Choroid plexus epithelial cell (primary cell): Measurements from ENCODE around the gene DYRK1A.
A peak's percentile ranks its signal among the peaks of the same experiment; 100 is the strongest.

Experiments used
- DNase-seq: peaks from one replicate; pipeline ENCODE4 v3.0.0-alpha.2; 2010; ENCODE audit warnings: low read depth
- H3K4me3 ChIP-seq: 2 replicates; pipeline ENCODE4 v1.5.1; 2011; ENCODE audit warnings: low read depth, mild to moderate bottlenecking, control low read depth, low read length, moderate library complexity
- TF ChIP-seq, protein P1 (sequence below): conservative IDR thresholded peaks from 2 replicates; pipeline ENCODE4 v1.5.1; 2011; ENCODE audit warnings: low read depth, mild to moderate bottlenecking, control low read depth, inconsistent platforms, low read length, moderate library complexity

DYRK1A gene

GRCh38 chr21:37447288-37447936 lies 80.8 kb downstream of the DYRK1A start:
- TF ChIP-seq, protein P1, sequence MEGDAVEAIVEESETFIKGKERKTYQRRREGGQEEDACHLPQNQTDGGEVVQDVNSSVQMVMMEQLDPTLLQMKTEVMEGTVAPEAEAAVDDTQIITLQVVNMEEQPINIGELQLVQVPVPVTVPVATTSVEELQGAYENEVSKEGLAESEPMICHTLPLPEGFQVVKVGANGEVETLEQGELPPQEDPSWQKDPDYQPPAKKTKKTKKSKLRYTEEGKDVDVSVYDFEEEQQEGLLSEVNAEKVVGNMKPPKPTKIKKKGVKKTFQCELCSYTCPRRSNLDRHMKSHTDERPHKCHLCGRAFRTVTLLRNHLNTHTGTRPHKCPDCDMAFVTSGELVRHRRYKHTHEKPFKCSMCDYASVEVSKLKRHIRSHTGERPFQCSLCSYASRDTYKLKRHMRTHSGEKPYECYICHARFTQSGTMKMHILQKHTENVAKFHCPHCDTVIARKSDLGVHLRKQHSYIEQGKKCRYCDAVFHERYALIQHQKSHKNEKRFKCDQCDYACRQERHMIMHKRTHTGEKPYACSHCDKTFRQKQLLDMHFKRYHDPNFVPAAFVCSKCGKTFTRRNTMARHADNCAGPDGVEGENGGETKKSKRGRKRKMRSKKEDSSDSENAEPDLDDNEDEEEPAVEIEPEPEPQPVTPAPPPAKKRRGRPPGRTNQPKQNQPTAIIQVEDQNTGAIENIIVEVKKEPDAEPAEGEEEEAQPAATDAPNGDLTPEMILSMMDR = no peak
- no peak for DNase-seq

GRCh38 chr21:37449302-37449937 lies 82.8 kb downstream of the DYRK1A start:
- DNase-seq = no peak
- TF ChIP-seq, protein P1 = no peak
- H3K4me3 ChIP-seq = no peak overlapping the region

More at GRCh38 chr21:37447288-37447936, 80.8 kb downstream of the DYRK1A start:
- no peak overlapping the region for H3K4me3 ChIP-seq

DNA sequence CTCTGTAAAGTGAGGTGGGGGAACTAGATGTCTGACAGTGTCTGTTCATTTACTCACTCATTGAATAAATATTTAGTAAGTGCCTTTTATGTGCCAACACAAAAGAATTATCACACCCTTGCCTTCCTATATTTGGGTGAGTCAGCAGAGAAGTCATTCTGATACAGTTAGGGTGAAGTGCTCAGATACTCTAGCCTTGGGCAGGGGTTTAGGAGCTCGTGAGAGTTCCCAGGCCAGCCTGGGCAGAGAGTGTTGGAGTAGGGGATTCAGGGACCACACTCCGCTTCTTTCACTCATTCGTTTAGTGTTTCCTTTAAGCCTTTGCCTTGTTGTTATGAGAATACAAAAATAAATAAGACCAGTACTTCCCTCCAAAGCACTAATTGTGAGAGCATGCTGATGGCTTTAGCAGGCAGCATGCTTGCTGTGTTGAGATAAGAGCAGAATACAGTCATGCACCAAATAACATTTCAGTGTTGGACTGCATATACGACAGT lies 83.9 kb downstream of the DYRK1A start:
- peak; percentile 41 for DNase-seq
- H3K4me3 ChIP-seq = no peak overlapping the region
- TF ChIP-seq, protein P1 = no peak

- TF ChIP-seq, protein P1 = no peak
- no peak for DNase-seq
- no peak overlapping the region for H3K4me3 ChIP-seq
Observed at GRCh38 chr21:37451446-37451845, 84.9 kb downstream of the DYRK1A start.

DNA sequence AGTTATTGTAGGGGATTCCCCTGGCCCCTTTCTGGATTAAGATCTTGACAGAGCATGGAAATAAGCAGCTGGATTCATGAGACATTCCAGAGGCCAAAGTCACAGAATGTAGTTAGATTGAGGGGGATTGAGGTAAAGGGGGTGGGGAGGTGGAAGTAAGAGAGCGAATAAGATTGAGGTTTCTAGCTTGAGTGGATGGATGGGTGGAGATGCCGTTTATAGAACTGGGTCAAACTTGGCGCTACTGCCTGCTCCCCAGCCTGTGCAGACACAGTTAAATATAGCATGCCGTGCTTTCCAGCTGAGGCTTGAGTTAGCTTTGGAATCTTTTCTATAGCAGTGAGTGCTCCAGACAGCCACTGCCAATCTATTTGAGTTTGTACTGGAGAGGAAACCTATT lies 85.7 kb downstream of the DYRK1A start:
- TF ChIP-seq, protein P1 = no peak
- DNase-seq = peak; percentile 94

GRCh38 chr21:37453350-37453749 lies 86.8 kb downstream of the DYRK1A start:
- no peak for DNase-seq
- TF ChIP-seq, protein P1 = no peak
- no peak overlapping the region for H3K4me3 ChIP-seq

More for the DNA sequence above, 85.7 kb downstream of the DYRK1A start:
- H3K4me3 ChIP-seq = no peak overlapping the region
